ENCODE results near the gene MRPL41.
"Not testable (repeated sequence)": the region's sequence is repeated elsewhere in the genome, so short reads cannot be mapped to it uniquely, and the experiment has no call there.

MRPL41 gene

GRCh38 chr9:137550958-137551263 lies 768 bp upstream of the MRPL41 start:
- DNase-seq: peak in 4 of 58 donors; percentile 56 to 60 (median 57)

DNA sequence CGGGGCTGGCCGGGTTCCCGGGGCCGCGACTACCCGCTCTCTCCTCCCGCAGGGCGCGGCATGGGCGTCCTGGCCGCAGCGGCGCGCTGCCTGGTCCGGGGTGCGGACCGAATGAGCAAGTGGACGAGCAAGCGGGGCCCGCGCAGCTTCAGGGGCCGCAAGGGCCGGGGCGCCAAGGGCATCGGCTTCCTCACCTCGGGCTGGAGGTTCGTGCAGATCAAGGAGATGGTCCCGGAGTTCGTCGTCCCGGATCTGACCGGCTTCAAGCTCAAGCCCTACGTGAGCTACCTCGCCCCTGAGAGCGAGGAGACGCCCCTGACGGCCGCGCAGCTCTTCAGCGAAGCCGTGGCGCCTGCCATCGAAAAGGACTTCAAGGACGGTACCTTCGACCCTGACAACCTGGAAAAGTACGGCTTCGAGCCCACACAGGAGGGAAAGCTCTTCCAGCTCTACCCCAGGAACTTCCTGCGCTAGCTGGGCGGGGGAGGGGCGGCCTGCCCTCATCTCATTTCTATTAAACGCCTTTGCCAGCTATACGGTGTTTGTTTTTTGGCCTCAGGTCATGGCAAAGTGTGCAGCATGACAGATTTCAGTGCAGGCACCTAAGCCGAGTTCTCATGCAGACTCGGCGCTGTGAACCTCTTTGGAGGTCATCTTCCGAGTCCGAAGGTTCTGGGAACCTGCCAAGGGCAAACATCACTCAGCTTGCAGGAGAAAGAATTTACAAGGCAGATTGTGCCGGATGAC lies 516 bp downstream of the MRPL41 start:
- DNase-seq: peak in 1 of 58 donors; percentile 66

DNA sequence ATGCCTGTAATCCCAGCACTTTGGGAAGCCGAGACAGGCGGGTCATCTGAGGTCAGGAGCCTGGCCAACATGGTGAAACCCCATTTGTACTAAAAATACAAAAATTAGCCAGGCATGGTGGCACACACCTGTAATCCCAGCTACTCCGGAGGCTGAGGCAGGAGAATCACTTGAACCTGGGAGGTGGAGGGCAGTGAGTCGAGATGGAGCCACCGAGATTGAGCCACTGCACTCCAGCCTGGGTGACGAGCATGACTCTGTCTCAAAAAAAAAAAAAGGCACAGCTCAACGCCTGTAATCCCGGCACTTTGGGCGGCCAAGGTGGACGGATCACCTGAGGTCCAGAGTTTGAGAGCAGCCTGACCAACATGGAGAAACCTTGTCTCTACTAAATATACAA lies 2.0 kb downstream of the MRPL41 start:
- not testable (repeated sequence) for DNase-seq

GRCh38 chr9:137554349-137554748 lies 2.7 kb downstream of the MRPL41 start:
- DNase-seq: no peak

DNA sequence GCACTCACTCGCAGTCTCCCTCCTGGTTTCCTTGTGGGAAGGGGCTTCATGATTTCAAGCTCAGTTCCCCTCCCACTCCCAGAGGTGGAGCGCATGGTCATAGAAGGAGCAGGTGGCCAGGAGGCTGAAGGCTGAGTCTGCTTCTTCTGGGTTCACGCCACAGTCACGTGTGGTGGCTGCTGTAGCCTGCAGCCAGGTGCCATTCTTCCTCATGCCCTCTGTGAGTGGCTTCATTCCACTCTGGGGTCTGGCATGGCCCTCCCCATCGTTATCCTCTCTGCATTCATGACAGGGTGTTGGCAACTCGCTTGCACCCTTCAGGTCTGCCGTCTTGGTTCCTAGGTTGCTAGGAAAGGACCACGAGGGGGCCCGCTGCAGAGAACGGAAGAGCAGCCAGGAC lies 3.5 kb downstream of the MRPL41 start:
- no peak for DNase-seq

DNA sequence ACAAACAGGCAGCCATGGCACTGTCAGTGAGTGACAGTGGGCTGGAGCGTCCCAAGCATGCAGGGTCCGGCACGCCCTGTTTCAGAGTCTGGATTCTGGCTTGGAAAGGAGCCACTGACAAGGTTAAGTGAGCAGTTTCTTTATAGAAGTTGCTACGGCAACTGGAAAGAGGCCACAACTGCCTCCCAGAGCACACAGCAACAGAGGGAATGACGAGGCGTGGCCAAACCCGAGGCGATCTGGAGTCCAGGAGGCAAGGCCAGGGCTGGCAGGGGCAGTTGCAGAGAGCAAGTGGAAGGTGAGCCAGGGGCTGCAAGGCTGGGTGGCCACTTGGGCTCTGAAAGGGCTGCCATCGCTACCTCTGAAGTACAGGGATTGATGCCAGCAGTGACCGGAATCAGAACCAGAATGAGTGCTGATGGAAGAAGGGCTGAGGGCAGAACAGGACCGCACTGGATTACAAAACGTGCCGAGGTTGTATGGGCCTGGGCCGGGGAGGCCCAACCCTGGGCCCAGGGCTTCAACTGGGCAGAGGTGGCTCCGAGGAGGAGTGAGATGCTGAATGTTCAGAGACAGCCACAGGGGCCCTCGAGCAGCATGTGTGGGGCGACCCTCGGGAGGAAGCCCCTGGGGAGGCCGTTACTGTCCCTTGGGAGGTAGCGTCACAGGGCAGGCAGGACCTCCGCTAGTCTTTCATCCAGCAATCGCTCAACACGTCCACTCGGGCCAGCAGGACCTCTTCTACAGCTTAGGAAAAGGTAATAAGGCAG lies 4.6 kb downstream of the MRPL41 start:
- DNase-seq: no peak

- DNase-seq: no peak
Observed at GRCh38 chr9:137558127-137558526, 6.4 kb downstream of the MRPL41 start.

DNA sequence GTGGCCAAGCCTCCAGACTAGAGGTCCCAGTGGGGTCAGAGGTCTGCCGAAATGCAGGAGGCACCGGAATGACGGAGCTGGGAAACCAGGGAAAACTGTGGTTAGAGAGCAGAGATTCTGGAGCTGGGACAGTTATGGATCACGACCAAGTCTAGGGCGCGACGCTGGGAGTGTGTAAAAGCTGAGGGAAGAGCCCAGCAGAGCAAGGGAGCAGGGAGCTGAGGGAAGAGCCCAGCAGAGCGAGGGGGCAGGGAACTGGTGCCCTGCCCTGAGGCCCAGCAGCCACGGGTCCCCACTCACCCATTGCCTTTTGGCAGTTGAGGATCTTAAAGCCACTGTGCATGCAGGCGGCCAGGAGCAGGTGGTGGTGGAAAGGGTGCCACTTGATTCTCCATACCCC lies 12.5 kb downstream of the MRPL41 start:
- no peak for DNase-seq

GRCh38 chr9:137564817-137565411 lies 13.2 kb downstream of the MRPL41 start:
- DNase-seq: no peak

- not testable (repeated sequence) for DNase-seq
Observed at GRCh38 chr9:137568445-137568844, 16.8 kb downstream of the MRPL41 start.

DNA sequence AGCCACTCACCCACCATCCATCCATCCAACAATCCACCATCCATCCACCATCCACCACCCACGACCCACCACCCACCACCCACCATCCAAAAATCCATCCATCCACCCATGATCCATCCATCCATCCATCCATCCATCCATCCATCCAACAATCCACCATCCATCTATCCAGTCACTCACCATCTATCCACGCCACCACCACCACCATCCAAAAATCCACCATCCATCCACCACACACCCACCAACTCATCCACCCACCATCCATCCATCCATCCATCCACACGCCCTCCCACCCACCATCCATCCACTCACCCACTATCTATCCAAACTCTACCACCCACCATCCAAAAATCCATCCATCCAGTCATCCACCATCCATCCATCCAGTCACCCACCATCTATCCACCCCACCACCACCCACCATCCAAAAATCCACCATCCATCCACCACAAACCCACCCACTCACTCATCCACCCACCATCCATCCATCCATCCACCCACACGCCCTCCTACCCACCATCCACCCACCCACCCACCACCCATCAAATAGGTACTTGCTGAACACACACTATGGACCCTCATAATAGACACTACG lies 18.0 kb downstream of the MRPL41 start:
- DNase-seq: no peak

DNA sequence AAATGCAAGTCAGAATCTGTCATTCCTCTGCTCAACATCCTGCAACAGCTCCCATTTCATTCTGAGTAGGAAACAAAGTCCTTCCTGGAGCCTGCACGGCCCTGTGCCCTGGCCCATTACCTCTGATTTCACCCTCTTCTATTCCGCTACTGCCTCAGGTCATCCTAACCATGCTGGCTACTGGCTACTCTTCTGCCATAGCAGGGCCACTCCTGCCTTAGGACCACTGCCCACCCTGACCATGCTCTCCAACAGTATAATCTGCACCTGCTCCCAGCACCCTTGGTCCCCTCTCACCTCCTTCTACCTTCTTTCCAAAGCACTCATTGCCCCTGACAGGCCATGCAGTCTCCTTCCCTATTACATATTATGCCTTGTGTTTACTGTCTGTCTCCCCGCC lies 18.9 kb downstream of the MRPL41 start:
- DNase-seq: no peak

DNA sequence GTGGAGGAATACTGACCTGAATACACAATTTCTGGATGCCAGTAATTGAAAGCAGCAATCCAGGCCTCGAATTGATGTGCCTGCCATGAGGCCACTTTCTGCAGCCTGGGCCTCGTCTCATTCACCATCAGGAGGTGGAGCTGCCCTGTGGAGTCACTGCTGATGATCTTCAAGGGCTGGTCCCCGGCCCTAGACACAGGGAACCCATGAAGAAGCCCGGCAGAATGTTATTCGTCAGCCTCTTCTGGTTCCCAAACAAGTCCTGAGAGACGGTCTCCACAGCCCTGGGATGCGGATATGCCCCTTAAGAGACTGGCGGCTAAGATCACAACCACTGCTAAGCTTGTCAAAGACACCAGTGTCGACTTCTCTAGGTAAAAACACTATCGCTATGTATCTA lies 22.5 kb downstream of the MRPL41 start:
- no peak for DNase-seq

- peak in 20 of 58 donors; percentile 16 to 68 (median 46) for DNase-seq
Observed at GRCh38 chr9:137575364-137575715, 23.7 kb downstream of the MRPL41 start.

DNA sequence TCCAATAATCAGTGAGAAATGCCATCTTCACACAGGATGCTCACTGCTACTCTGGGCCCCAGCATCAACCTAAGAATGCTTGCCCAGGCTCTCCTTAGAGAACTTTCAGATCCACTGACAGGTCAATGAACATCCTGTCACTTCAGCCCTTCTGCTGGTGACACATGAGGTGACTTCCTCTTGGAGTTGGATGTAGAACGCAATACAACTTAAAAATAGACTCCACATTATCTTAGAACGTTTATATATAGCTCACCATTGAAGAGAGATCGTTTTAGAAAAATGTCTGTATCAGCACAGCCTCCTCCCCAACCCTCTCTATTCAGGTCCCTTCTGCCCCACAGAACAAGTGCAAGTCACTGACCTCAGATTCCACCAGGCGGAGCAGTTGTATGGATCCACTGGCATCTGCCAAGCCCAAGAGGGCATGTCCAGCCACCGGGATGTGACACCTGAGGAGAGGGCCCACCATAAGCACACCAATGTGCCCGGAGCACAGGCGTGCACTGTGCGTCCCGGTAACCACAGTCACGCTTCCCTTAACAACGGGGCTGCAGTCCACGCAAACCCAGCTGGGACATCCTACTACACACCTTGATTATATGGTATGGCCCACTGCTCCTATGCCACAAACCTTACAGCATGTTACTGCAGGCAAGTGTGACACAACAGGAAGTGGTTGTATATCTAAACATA lies 24.2 kb downstream of the MRPL41 start:
- DNase-seq: no peak

DNA sequence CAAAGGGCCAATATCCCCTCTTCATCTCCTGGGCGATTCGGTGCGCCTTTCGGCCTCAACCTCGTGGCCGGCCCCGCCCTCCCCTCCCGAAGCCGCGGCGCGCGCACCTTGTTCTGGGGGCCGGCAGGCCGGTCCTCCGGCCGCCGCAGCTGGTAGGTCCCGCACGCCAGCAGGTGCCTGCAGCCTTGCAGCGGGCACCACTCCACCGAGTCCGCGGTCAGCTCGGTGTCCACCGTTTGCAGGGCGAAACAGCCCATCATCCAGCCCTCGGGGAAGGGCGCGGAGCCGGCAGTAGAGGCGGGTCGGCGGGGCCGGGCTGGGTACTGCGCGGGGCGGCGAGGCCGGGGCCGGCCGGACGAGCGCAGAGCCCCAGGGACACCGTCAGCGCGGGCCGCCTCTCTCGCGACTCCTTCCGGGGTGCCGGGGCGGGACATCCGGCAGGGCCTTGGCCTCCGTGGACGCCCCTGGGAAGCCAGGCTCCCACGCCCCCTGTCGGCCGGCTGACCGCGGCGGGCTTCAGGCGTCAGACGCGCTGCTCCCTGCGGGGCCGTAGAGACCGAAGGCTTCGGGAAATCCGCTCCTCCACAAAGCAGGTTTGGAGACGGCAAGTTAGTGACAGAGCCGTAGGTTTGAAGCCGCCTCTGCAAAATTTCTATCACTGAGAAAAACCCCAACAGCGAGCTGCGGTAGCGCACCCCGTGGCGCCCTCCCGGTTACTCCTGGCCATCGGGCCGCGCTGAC lies 27.0 kb downstream of the MRPL41 start, which contains the start of gene DPH7:
TSS of gene DPH7 (minus strand) at position 408 of the 741 bp plus-strand sequence. CDS start at position 260, 148 bp downstream.
- DNase-seq: peak; percentile 28 to 98 (median 90)

DNA sequence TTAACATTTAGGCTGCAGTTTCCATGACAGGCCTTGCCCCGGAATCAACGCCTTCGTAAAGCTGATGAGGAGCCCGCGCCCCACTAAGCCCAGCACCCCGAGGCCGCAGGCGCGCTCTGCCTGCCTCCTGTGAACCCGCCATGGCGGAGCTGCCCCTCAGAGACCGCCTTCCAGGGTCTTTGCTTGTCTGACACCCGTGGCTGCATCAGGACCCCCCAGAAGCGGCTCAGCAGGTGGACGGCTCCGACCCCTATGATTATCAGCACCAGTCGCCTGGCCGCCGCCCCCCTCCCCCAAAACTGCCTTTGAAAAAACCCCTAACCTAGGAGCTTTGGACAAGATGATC lies 27.6 kb downstream of the MRPL41 start:
- DNase-seq: no peak

DNA sequence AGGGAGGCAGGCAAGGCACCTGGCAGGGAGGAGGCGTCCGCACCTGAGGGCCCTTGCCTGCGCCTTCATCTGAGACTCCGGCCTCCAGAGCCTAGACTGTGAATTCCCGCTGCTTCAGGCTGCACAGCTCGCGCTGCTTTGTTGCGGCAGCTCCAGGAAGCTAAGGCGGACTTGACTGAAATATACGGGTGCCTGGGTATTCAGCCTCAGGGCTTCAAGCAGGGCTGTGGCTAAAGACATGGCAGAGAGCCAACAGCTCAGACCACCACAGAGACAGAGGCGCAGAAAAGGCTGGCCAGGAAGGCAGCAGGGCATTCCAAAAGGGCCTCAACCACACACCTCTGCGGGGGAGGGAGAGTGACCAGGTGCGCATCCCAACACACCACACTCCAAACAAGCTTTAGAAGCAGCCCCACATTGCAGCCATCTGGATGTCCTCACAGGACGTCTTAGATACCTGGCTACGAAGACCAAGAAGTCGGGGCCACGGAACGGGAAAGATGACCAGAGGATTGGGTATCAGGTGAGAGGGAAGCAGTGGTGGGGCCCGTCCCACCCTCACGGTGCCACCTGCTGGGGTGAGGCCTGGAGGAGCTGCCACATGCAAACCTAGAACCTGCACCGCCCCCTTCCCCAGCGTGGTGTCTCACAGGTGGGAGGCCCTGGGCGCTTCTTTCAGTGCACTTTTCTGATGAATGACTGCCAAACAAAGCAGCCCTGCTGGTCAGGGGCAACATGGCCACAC lies 28.7 kb downstream of the MRPL41 start:
- DNase-seq: no peak

- DNase-seq: no peak
Observed at GRCh38 chr9:137580954-137581322, 29.3 kb downstream of the MRPL41 start.

Measured in anterior cingulate cortex (tissue), 58 donors.